Measurements from ENCODE around the gene PHACTR1. TPM values are rescaled to one million over a fixed set of nuclear protein-coding genes. Genes with fewer than 3 reads are reported as not detected.

The PHACTR1 gene
- polyA plus RNA-seq, 3 donors = 6.1 to 26.9 (median 7.6) TPM

DNA sequence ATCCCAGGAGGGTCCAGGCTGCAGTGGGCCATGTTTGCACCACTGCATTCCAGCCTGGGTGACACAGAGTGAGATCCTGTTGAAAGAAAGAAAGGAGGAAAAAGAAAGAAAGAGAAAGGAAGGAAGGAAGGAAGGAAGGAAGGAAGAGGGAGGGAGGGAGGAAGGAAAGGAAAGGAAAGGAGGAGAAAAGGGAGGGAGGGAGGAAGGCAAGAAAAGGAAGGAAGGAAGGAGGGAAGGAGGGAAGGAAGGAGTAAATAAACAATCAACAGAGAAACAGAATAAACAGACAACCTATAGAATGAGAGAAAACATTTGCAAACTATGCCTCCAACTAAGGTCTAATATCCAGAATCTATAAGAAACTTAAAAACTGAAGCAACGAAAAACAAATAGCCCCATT lies 11.6 kb upstream of the PHACTR1 start:
- Mint-ChIP-seq H3K4me3 (no peak overlapping the region), H3K36me3 (no peaks in the 10 kb centered on the region), H3K4me1 (no peaks in the 10 kb centered on the region), H3K27me3 (ENCODE audit: low read depth in 3 of 3) (peaks cover 2 to 4% (median 3%) of the 10 kb centered on the region in 3 donors), H3K27ac (no peak overlapping the region), H3K9me3 (peaks cover 0 to 2% (median 0%) of the 10 kb centered on the region in 7 donors)
- H3K4me1 ChIP-seq (ENCODE audit: control insufficient read depth in 1 of 2, insufficient read depth in 2 of 2, low read length in 2 of 2) = no peaks in the 10 kb centered on the region
- no peak overlapping the region for H2AFZ ChIP-seq (ENCODE audit: insufficient read depth, low read depth, low read length, poor library complexity, severe bottlenecking)
- intact Hi-C loops (cut with micrococcal nuclease) = no loop called here
- 100% methylated on average over 1 of the region's 1 CpG for WGBS (ENCODE audit: insufficient coverage)
- no peaks in the 10 kb centered on the region for H3K9me3 ChIP-seq (replicated peaks in 1 of 2; ENCODE audit: control insufficient read depth in 1 of 2, insufficient read depth in 1 of 2, low read length in 2 of 2)
- H3K27ac ChIP-seq (ENCODE audit: low read depth in 1 of 2, low read length in 2 of 2) = no peak overlapping the region
- H4K20me1 ChIP-seq (ENCODE audit: insufficient read depth, low read length) = no peaks in the 10 kb centered on the region
- no peak overlapping the region for H3K4me3 ChIP-seq (replicated peaks in 1 of 3; ENCODE audit: low read depth in 2 of 3, low read length in 3 of 3)
- DNase-seq = no peak
- H3K27me3 ChIP-seq (ENCODE audit: control insufficient read depth in 2 of 2, insufficient read depth in 2 of 2, low read length in 2 of 2) = peaks cover 0 to 2% of the 10 kb centered on the region in 2 donors
- no peaks in the 10 kb centered on the region for H3K36me3 ChIP-seq (replicated peaks in 1 of 2; ENCODE audit: control insufficient read depth in 1 of 2, insufficient read depth in 2 of 2, low read length in 2 of 2)
- TF ChIP-seq, protein P1, sequence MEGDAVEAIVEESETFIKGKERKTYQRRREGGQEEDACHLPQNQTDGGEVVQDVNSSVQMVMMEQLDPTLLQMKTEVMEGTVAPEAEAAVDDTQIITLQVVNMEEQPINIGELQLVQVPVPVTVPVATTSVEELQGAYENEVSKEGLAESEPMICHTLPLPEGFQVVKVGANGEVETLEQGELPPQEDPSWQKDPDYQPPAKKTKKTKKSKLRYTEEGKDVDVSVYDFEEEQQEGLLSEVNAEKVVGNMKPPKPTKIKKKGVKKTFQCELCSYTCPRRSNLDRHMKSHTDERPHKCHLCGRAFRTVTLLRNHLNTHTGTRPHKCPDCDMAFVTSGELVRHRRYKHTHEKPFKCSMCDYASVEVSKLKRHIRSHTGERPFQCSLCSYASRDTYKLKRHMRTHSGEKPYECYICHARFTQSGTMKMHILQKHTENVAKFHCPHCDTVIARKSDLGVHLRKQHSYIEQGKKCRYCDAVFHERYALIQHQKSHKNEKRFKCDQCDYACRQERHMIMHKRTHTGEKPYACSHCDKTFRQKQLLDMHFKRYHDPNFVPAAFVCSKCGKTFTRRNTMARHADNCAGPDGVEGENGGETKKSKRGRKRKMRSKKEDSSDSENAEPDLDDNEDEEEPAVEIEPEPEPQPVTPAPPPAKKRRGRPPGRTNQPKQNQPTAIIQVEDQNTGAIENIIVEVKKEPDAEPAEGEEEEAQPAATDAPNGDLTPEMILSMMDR (IDR thresholded peaks at IDR 0.05) = no peak
- H3K79me2 ChIP-seq (ENCODE audit: insufficient read depth, low read length) = no peaks in the 10 kb centered on the region
- no peak overlapping the region for H3K4me2 ChIP-seq (replicated peaks; ENCODE audit: extremely low read depth, low read length, poor library complexity, severe bottlenecking)
- H3K9ac ChIP-seq (ENCODE audit: insufficient read depth, low read length, poor library complexity, severe bottlenecking) = no peak overlapping the region

DNA sequence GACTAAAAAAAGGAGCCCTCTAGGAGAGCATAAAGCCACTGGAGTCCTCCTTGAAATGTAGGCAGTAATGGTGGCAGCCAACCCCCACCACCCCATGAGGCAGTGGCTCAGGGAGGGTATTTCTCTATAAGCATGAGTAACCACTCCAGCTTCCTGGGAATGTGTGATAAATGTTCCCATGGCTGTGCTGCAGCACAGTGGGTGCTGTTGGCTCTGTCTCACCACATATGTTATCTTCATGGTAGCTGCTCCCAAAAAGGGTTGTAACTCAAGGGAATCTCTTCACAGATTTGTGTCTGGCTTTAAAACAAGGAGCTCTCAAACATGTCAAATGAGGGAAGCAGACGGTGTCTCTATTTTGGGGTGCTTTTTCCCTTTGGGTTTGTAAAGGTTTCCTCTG lies 7.5 kb upstream of the PHACTR1 start:
- H3K36me3 Mint-ChIP-seq = no peaks in the 10 kb centered on the region
- H3K27ac Mint-ChIP-seq = no peak overlapping the region
- H3K79me2 ChIP-seq (ENCODE audit: insufficient read depth, low read length) = no peaks in the 10 kb centered on the region
- intact Hi-C loops (cut with micrococcal nuclease) = no loop called here
- no peak overlapping the region for H3K27ac ChIP-seq (ENCODE audit: low read depth in 1 of 2, low read length in 2 of 2)
- no peaks in the 10 kb centered on the region for H3K36me3 ChIP-seq (replicated peaks in 1 of 2; ENCODE audit: control insufficient read depth in 1 of 2, insufficient read depth in 2 of 2, low read length in 2 of 2)
- no peaks in the 10 kb centered on the region for H3K4me1 ChIP-seq (ENCODE audit: control insufficient read depth in 1 of 2, insufficient read depth in 2 of 2, low read length in 2 of 2)
- peaks cover 7 to 9% (median 8%) of the 10 kb centered on the region in 3 donors for H3K27me3 Mint-ChIP-seq (ENCODE audit: low read depth in 3 of 3)
- H2AFZ ChIP-seq (ENCODE audit: insufficient read depth, low read depth, low read length, poor library complexity, severe bottlenecking) = no peak overlapping the region
- peaks cover 0 to 4% of the 10 kb centered on the region in 2 donors for H3K27me3 ChIP-seq (ENCODE audit: control insufficient read depth in 2 of 2, insufficient read depth in 2 of 2, low read length in 2 of 2)
- DNase-seq = no peak
- H3K4me3 ChIP-seq (replicated peaks in 1 of 3; ENCODE audit: low read depth in 2 of 3, low read length in 3 of 3) = no peak overlapping the region
- no CpG with 5 or more reads among the region's 1 CpG for WGBS (ENCODE audit: insufficient coverage)
- H3K4me1 Mint-ChIP-seq = no peaks in the 10 kb centered on the region
- no peak overlapping the region for H3K4me3 Mint-ChIP-seq
- H3K9me3 ChIP-seq (replicated peaks in 1 of 2; ENCODE audit: control insufficient read depth in 1 of 2, insufficient read depth in 1 of 2, low read length in 2 of 2) = no peaks in the 10 kb centered on the region
- no peak overlapping the region for H3K4me2 ChIP-seq (replicated peaks; ENCODE audit: extremely low read depth, low read length, poor library complexity, severe bottlenecking)
- H4K20me1 ChIP-seq (ENCODE audit: insufficient read depth, low read length) = no peaks in the 10 kb centered on the region
- no peak overlapping the region for H3K9ac ChIP-seq (ENCODE audit: insufficient read depth, low read length, poor library complexity, severe bottlenecking)
- TF ChIP-seq, protein P1 (IDR thresholded peaks at IDR 0.05) = no peak
- peaks cover 0 to 2% (median 1%) of the 10 kb centered on the region in 7 donors for H3K9me3 Mint-ChIP-seq

Data from CD14-positive monocyte (primary cell).